Right renal cortex interstitium (tissue), 3 donors: Measurements from ENCODE around the gene METRN. TPM values are rescaled to one million over a fixed set of nuclear protein-coding genes. Genes with fewer than 3 reads are reported as not detected.
"Not testable (repeated sequence)": the region's sequence is repeated elsewhere in the genome, so short reads cannot be mapped to it uniquely, and the experiment has no call there.

ENCODE experiments used
- DNase-seq, 3 donors: peaks; one replicate each; pipeline ENCODE4 v3.0.0-alpha.2; 2013; ENCODE audit warnings: low read depth in 3 of 3, low spot score in 2 of 3
- polyA plus RNA-seq, 3 donors: library from polyadenylated mRNA; unstranded; fragments of 120-200 nt; gene quantifications; one replicate each; pipeline ENCODE4 v1.2.1, GENCODE V29; 2013; ENCODE audit not compliant: insufficient read length in 3 of 3

The METRN gene
- polyA plus RNA-seq, 3 donors, result 4.5 to 6.0 (median 5.2) TPM

- no peak for DNase-seq
Observed at GRCh38 chr16:733382-734207, 18.7 kb downstream of the METRN start.

- DNase-seq, result no peak
Observed at GRCh38 chr16:734208-734980, 19.5 kb downstream of the METRN start.

GRCh38 chr16:734981-735881 is 20.3 kb downstream of the METRN start:
- no peak for DNase-seq

- DNase-seq, result no peak
Observed at GRCh38 chr16:735982-736453, 21.1 kb downstream of the METRN start.

GRCh38 chr16:736936-737481 is 22.1 kb downstream of the METRN start:
- no peak for DNase-seq

- no peak for DNase-seq
Observed at GRCh38 chr16:739560-740458, 24.9 kb downstream of the METRN start.

GRCh38 chr16:740459-740763 is 25.5 kb downstream of the METRN start:
- no peak for DNase-seq

GRCh38 chr16:740764-741505 is 26.0 kb downstream of the METRN start, which contains the start of gene CIAO3:
TSS of gene CIAO3 (minus strand) at chr16:740997. CDS start at chr16:740985, 12 bp downstream.
- DNase-seq, result peak; percentile 63 to 78 (median 67)

- no peak for DNase-seq
Observed at GRCh38 chr16:741986-742629, 27.2 kb downstream of the METRN start.

GRCh38 chr16:742894-743293 is 28.0 kb downstream of the METRN start:
- not testable (repeated sequence) for DNase-seq

GRCh38 chr16:743794-744500 is 29.0 kb downstream of the METRN start:
- no peak for DNase-seq

- no peak for DNase-seq
Observed at GRCh38 chr16:745739-746138, 30.8 kb downstream of the METRN start.

- no peak for DNase-seq
Observed at GRCh38 chr16:746637-747036, 31.7 kb downstream of the METRN start.

- DNase-seq, result no peak
Observed at GRCh38 chr16:747978-748746, 33.2 kb downstream of the METRN start.

- no peak for DNase-seq
Observed at GRCh38 chr16:749010-749409, 34.1 kb downstream of the METRN start.

GRCh38 chr16:750485-750884 is 35.6 kb downstream of the METRN start:
- no peak for DNase-seq
